Upper lobe of left lung (tissue), 4 donors: ENCODE measurements around the gene FGGY.

ENCODE experiments used
- CTCF ChIP-seq, 6 experiments: fragments of 450-650 bp in 4 of 6; fragments of 200-600 bp in 2 of 6; sonication (generic) in 2 of 6; IDR thresholded peaks; one replicate each; pipeline ENCODE4 v1.5.1; 2016 to 2019; ENCODE audit warnings: antibody characterized with exemption in 6 of 6
- EP300 ChIP-seq, 4 donors: sonication (generic); formaldehyde crosslinking; IDR thresholded peaks; one replicate each; pipeline ENCODE4 v1.5.1; 2017; ENCODE audit warnings: antibody characterized with exemption in 4 of 4, control low read depth in 2 of 4
- POLR2A ChIP-seq, 4 donors: fragments of 450-650 bp; IDR thresholded peaks; one replicate each; pipeline ENCODE4 v1.5.1; 2016 to 2017; ENCODE audit warnings: antibody characterized with exemption in 4 of 4, mild to moderate bottlenecking in 2 of 4
- POLR2AphosphoS5 ChIP-seq, 2 donors: sonication (generic); formaldehyde crosslinking; IDR thresholded peaks; one replicate each; pipeline ENCODE4 v1.5.1; 2017; ENCODE audit warnings: antibody characterized with exemption in 2 of 2

- TF ChIP-seq CTCF (IDR thresholded peaks at IDR 0.05) (no peak), POLR2AphosphoS5 (IDR thresholded peaks at IDR 0.05) (no peak), POLR2A (IDR thresholded peaks at IDR 0.05) (no peak), EP300 (IDR thresholded peaks at IDR 0.05) (no peak)
These were observed 480.3 kb downstream of the FGGY start for GRCh38 chr1:59776960-59777852.
